Activated naive CD4-positive, alpha-beta T cell treated with anti-CD3 and anti-CD28 coated beads, Interleukin-2, amount 10 ng/mL, durations not matched to agents 5 hours and 36 hours (primary cell): ENCODE data around the gene CRYAB. TPM values are rescaled to one million over a fixed set of nuclear protein-coding genes. Genes with fewer than 3 reads are reported as not detected.

ENCODE experiments used
- total RNA-seq, 2 experiments: library from RNA; stranded (reverse); gene quantifications; one replicate each; pipeline ENCODE4 v1.2.3, GENCODE V29; 2021

Gene CRYAB
- not detected for total RNA-seq

GRCh38 chr11:111911563-111912401, at the start of gene CRYAB:
Gene CRYAB, minus strand, starts transcription at chr11:111911770. Its CDS starts 46 bp downstream, at chr11:111911724.

GRCh38 chr11:111918390-111919256, 7.1 kb upstream of the CRYAB start, which contains the start of gene C11orf52:
Gene C11orf52, plus strand, starts transcription at chr11:111918913. Its CDS starts 60 bp downstream, at chr11:111918973.

GRCh38 chr11:111912535-111912934, 965 bp upstream of the CRYAB start, which contains the start of gene HSPB2:
Gene HSPB2, plus strand, starts transcription at chr11:111912734. Its CDS starts 96 bp downstream, at chr11:111912830.

GRCh38 chr11:111878849-111879636, 32.5 kb downstream of the CRYAB start, which contains the start of the genes CFAP68 and FDXACB1:
Gene CFAP68, plus strand, starts transcription at chr11:111879541. Its CDS starts 20 bp downstream, at chr11:111879561.
Gene FDXACB1, minus strand, starts transcription at chr11:111879165. Its CDS starts 33 bp downstream, at chr11:111879132.

GRCh38 chr11:111870886-111871692, 40.5 kb downstream of the CRYAB start, which contains the start of gene ALG9:
Gene ALG9, minus strand, starts transcription at chr11:111871581. Its CDS starts 99 bp downstream, at chr11:111871482.

Other genes starting within 250 kb of the CRYAB start
- gene PPP2R1B, start 145.4 kb downstream of the CRYAB start, total RNA-seq = 10 to 100 TPM; 40.8 to 42.5 TPM
- 10 to 100 TPM; 20.3 to 22.0 TPM for gene ALG9, start 40.2 kb downstream of the CRYAB start, total RNA-seq
- gene FDXACB1, start 32.6 kb downstream of the CRYAB start, total RNA-seq = 1 to 10 TPM; 3.8 to 4.1 TPM
- gene CFAP68, start 32.2 kb downstream of the CRYAB start, total RNA-seq = 10 to 100 TPM; 20.3 to 23.9 TPM
- not detected for gene HSPB2, start 964 bp upstream of the CRYAB start, total RNA-seq
- gene C11orf52, start 7.1 kb upstream of the CRYAB start, total RNA-seq = not detected
- 1 to 10 TPM; 2.5 to 3.0 TPM for gene DIXDC1, start 25.6 kb upstream of the CRYAB start, total RNA-seq
- 10 to 100 TPM; 22.9 to 23.6 TPM for gene DLAT, start 113.6 kb upstream of the CRYAB start, total RNA-seq
- under 1 TPM; 0.17 to 0.28 TPM for gene PIH1D2, start 162.2 kb upstream of the CRYAB start, total RNA-seq
- gene NKAPD1, start 162.5 kb upstream of the CRYAB start, total RNA-seq = 10 to 100 TPM; 23.8 to 24.1 TPM
- gene TIMM8B, start 175.0 kb upstream of the CRYAB start, total RNA-seq = 10 to 100 TPM; 41.6 to 43.7 TPM
- gene SDHD, start 175.1 kb upstream of the CRYAB start, total RNA-seq = 10 to 100 TPM; 77.0 to 78.7 TPM